ENCODE measurements around the gene FARP1.

GRCh38 chr13:98187965-98188261 lies 45.0 kb downstream of the FARP1 start:
- TF ChIP-seq CREM (CRISPR knock-in tag; IDR thresholded peaks at IDR 0.05) (no peak), E2F5 (CRISPR knock-in tag; IDR thresholded peaks at IDR 0.05) (no peak), CTCF (IDR thresholded peaks at IDR 0.05) (no peak), CBFB (CRISPR knock-in tag; IDR thresholded peaks at IDR 0.05; ENCODE audit: low read depth) (no peak), ATF2 (CRISPR knock-in tag; IDR thresholded peaks at IDR 0.05; ENCODE audit: borderline replicate concordance, low read depth) (no peak)

Measured in WTC11 (cell line).